Activated naive CD4-positive, alpha-beta T cell treated with anti-CD3 and anti-CD28 coated beads for 36 hours (primary cell): ENCODE results near the gene TIMELESS. TPM values are rescaled to one million over a fixed set of nuclear protein-coding genes. Genes with fewer than 3 reads are reported as not detected.
"Not testable (repeated sequence)": the region's sequence is repeated elsewhere in the genome, so short reads cannot be mapped to it uniquely, and the experiment has no call there.

ENCODE experiments used
- CTCF ChIA-PET: fragments of 350-600 bp; sonication (Branson Sonifier 250); formaldehyde crosslinking; loops from one replicate; lab custom pipeline; 2021; ENCODE audit warnings: antibody characterized with exemption; lab: Charles Lee
- DNase-seq: peaks from one replicate; pipeline ENCODE4 v3.0.0-alpha.2; 2020
- H3K27ac Mint-ChIP-seq: one replicate; pipeline ENCODE4 v1.8.0; 2021; ENCODE audit warnings: mild to moderate bottlenecking, mixed read lengths
- H3K27me3 Mint-ChIP-seq: one replicate; pipeline ENCODE4 v1.8.0; 2021; ENCODE audit warnings: low read depth, mixed read lengths
- H3K36me3 Mint-ChIP-seq: one replicate; pipeline ENCODE4 v1.8.0; 2021; ENCODE audit warnings: low read depth, mixed read lengths
- H3K4me1 Mint-ChIP-seq: one replicate; pipeline ENCODE4 v1.8.0; 2021; ENCODE audit warnings: low read depth, mixed read lengths
- H3K4me3 Mint-ChIP-seq: one replicate; pipeline ENCODE4 v1.8.0; 2021; ENCODE audit warnings: mild to moderate bottlenecking, moderate library complexity, mixed read lengths
- H3K9me3 Mint-ChIP-seq: one replicate; pipeline ENCODE4 v1.8.0; 2021; ENCODE audit warnings: mixed read lengths
- intact Hi-C: fragments of 100-400 bp; cut with micrococcal nuclease; formaldehyde crosslinking; loops from one replicate; pipeline ENCODE4 v1.15.1; 2023
- total RNA-seq, 2 experiments: library from RNA; stranded (reverse); gene quantifications; one replicate each; pipeline ENCODE4 v1.2.3, GENCODE V29; 2021

The TIMELESS gene
- total RNA-seq, 2 experiments from 2014 or later = 69.9 to 70.8 TPM

- no peak for DNase-seq
- Mint-ChIP-seq H3K36me3 (no peaks in the 10 kb centered on the region), H3K9me3 (no peaks in the 10 kb centered on the region), H3K27ac (no peak overlapping the region), H3K27me3 (no peaks in the 10 kb centered on the region), H3K4me3 (no peak overlapping the region), H3K4me1 (no peaks in the 10 kb centered on the region)
- intact Hi-C loops = no loop called here
- CTCF ChIA-PET = interaction anchor here (0.7 to 0.9 kb wide), 2 partner anchors 44 to 65 kb away, joined by 3 read pairs; no protein-coding TSS in a partner anchor
Measured at GRCh38 chr12:56457817-56458216, 8.6 kb upstream of the TIMELESS start.

- H3K27ac Mint-ChIP-seq = no peak within 1 kb of the TSS
- H3K4me1 Mint-ChIP-seq = peaks cover 5% of the 10 kb centered on the region
- CTCF ChIA-PET = interaction anchor here (0.8 kb wide), 1 partner anchor 10 kb away, joined by 6 read pairs; no protein-coding TSS in a partner anchor
- H3K9me3 Mint-ChIP-seq = no peaks in the 10 kb centered on the region
- no peaks in the 10 kb centered on the region for H3K36me3 Mint-ChIP-seq
- no peaks in the 10 kb centered on the region for H3K27me3 Mint-ChIP-seq
- DNase-seq = no peak
- intact Hi-C loops = no loop called here
- H3K4me3 Mint-ChIP-seq = no peak within 1 kb of the TSS
Measured at GRCh38 chr12:56454557-56454956, 5.3 kb upstream of the TIMELESS start, which contains the start of gene MIP. Gene MIP, minus strand, starts transcription at chr12:56454657. Its CDS starts 44 bp downstream, at chr12:56454613.

- no peak overlapping the region for H3K4me3 Mint-ChIP-seq
- H3K27ac Mint-ChIP-seq = no peak overlapping the region
- peaks cover 16% of the 10 kb centered on the region for H3K4me1 Mint-ChIP-seq
- no peaks in the 10 kb centered on the region for H3K27me3 Mint-ChIP-seq
- DNase-seq = no peak
- CTCF ChIA-PET = interaction anchor here (0.6 to 4.8 kb wide), 2 partner anchors 12 to 212 kb away, joined by 3 to 33 read pairs; no protein-coding TSS in a partner anchor
- H3K9me3 Mint-ChIP-seq = no peaks in the 10 kb centered on the region
- intact Hi-C loops = no loop called here
- H3K36me3 Mint-ChIP-seq = peaks cover 4% of the 10 kb centered on the region
Measured at GRCh38 chr12:56451147-56451546, 1.9 kb upstream of the TIMELESS start.

- Mint-ChIP-seq H3K27ac (peak overlapping the region; percentile 96), H3K36me3 (peaks cover 4% of the 10 kb centered on the region), H3K9me3 (no peaks in the 10 kb centered on the region), H3K27me3 (no peaks in the 10 kb centered on the region), H3K4me3 (no peak overlapping the region), H3K4me1 (peaks cover 16% of the 10 kb centered on the region)
- intact Hi-C loops = no loop called here
- no peak for DNase-seq
- CTCF ChIA-PET = interaction anchor here (1.1 to 4.8 kb wide), 2 partner anchors 13 to 73 kb away, joined by 4 to 33 read pairs; no protein-coding TSS in a partner anchor
Measured at GRCh38 chr12:56450241-56450640, 1.0 kb upstream of the TIMELESS start.

GRCh38 chr12:56449622-56449984, 377 bp upstream of the TIMELESS start:
- peaks cover 16% of the 10 kb centered on the region for H3K4me1 Mint-ChIP-seq
- intact Hi-C loops = loop anchor here (1.0 to 5.0 kb wide), 13 partner anchors 15 to 1073 kb away; partner anchors contain the start of genes CNPY2, CS, DDIT3 and GLS2
- peak overlapping the region; percentile 89 for H3K4me3 Mint-ChIP-seq
- H3K9me3 Mint-ChIP-seq = no peaks in the 10 kb centered on the region
- no peaks in the 10 kb centered on the region for H3K27me3 Mint-ChIP-seq
- DNase-seq = no peak
- CTCF ChIA-PET = interaction anchor here (1.0 to 4.8 kb wide), 5 partner anchors 9 to 243 kb away, joined by 3 to 33 read pairs (median 5); no protein-coding TSS in a partner anchor
- peak overlapping the region; percentile 96 for H3K27ac Mint-ChIP-seq
- peaks cover 7% of the 10 kb centered on the region for H3K36me3 Mint-ChIP-seq

GRCh38 chr12:56443208-56443607, 6.0 kb downstream of the TIMELESS start:
- H3K27me3 Mint-ChIP-seq, H3K9me3 Mint-ChIP-seq, H3K4me3 Mint-ChIP-seq, H3K27ac Mint-ChIP-seq, CTCF ChIA-PET, DNase-seq, intact Hi-C loops: not testable (repeated sequence)
- H3K36me3 Mint-ChIP-seq = peaks cover 16% of the 10 kb centered on the region
- peaks cover 10% of the 10 kb centered on the region for H3K4me1 Mint-ChIP-seq

- no peak for DNase-seq
- Mint-ChIP-seq H3K4me3 (no peak overlapping the region), H3K27me3 (no peaks in the 10 kb centered on the region), H3K4me1 (no peaks in the 10 kb centered on the region), H3K9me3 (no peaks in the 10 kb centered on the region), H3K36me3 (no peaks in the 10 kb centered on the region), H3K27ac (no peak overlapping the region)
- intact Hi-C loops = no loop called here
- CTCF ChIA-PET = interaction anchor here (0.6 kb wide), 1 partner anchor 150 kb away, joined by 3 read pairs; no protein-coding TSS in a partner anchor
Measured at GRCh38 chr12:56437430-56438176, 11.6 kb downstream of the TIMELESS start.

GRCh38 chr12:56434828-56435227, 14.4 kb downstream of the TIMELESS start:
- Mint-ChIP-seq H3K4me3 (no peak overlapping the region), H3K9me3 (no peaks in the 10 kb centered on the region), H3K27me3 (no peaks in the 10 kb centered on the region), H3K27ac (no peak overlapping the region), H3K4me1 (no peaks in the 10 kb centered on the region), H3K36me3 (peaks cover 17% of the 10 kb centered on the region)
- intact Hi-C loops = no loop called here
- no peak for DNase-seq
- CTCF ChIA-PET = interaction anchor here (0.7 kb wide), 1 partner anchor 11 kb away, joined by 3 read pairs; no protein-coding TSS in a partner anchor

- DNase-seq = no peak
- no peak overlapping the region for H3K27ac Mint-ChIP-seq
- intact Hi-C loops = no loop called here
- CTCF ChIA-PET = interaction anchor here (0.6 to 1.8 kb wide), 2 partner anchors 32 to 46 kb away, joined by 3 to 5 read pairs; no protein-coding TSS in a partner anchor
- H3K9me3 Mint-ChIP-seq = no peaks in the 10 kb centered on the region
- no peak overlapping the region for H3K4me3 Mint-ChIP-seq
- H3K36me3 Mint-ChIP-seq = peaks cover 40% of the 10 kb centered on the region
- H3K27me3 Mint-ChIP-seq = no peaks in the 10 kb centered on the region
- no peaks in the 10 kb centered on the region for H3K4me1 Mint-ChIP-seq
Measured at GRCh38 chr12:56431850-56432249, 17.4 kb downstream of the TIMELESS start.

- no peak overlapping the region for H3K27ac Mint-ChIP-seq
- CTCF ChIA-PET = no interaction called here
- H3K9me3 Mint-ChIP-seq = no peaks in the 10 kb centered on the region
- H3K36me3 Mint-ChIP-seq = peaks cover 42% of the 10 kb centered on the region
- H3K4me3 Mint-ChIP-seq = no peak overlapping the region
- H3K27me3 Mint-ChIP-seq = no peaks in the 10 kb centered on the region
- DNase-seq = no peak
- no peaks in the 10 kb centered on the region for H3K4me1 Mint-ChIP-seq
- intact Hi-C loops = no loop called here
Measured at GRCh38 chr12:56431288-56431687, 17.9 kb downstream of the TIMELESS start.

GRCh38 chr12:56425940-56426438, 23.2 kb downstream of the TIMELESS start:
- Mint-ChIP-seq H3K27me3 (no peaks in the 10 kb centered on the region), H3K36me3 (peaks cover 57% of the 10 kb centered on the region)

GRCh38 chr12:56425193-56425592, 24.0 kb downstream of the TIMELESS start:
- Mint-ChIP-seq H3K4me1 (peaks cover 12% of the 10 kb centered on the region), H3K9me3 (no peaks in the 10 kb centered on the region), H3K27me3 (no peaks in the 10 kb centered on the region), H3K27ac (peak overlapping the region; percentile 6), H3K36me3 (peaks cover 59% of the 10 kb centered on the region), H3K4me3 (no peak overlapping the region)
- CTCF ChIA-PET = interaction anchor here (0.7 to 3.2 kb wide), 4 partner anchors 23 to 109 kb away, joined by 3 to 11 read pairs (median 4); partner anchors contain the start of gene TIMELESS
- intact Hi-C loops = no loop called here
- no peak for DNase-seq

More at GRCh38 chr12:56425940-56426438, 23.2 kb downstream of the TIMELESS start:
- Mint-ChIP-seq H3K4me3 (no peak overlapping the region), H3K27ac (no peak overlapping the region), H3K9me3 (no peaks in the 10 kb centered on the region), H3K4me1 (peaks cover 12% of the 10 kb centered on the region)
- CTCF ChIA-PET = interaction anchor here (0.9 to 3.2 kb wide), 2 partner anchors 22 to 238 kb away, joined by 4 to 11 read pairs; partner anchors contain the start of gene TIMELESS
- DNase-seq = no peak
- intact Hi-C loops = no loop called here
